ENCODE measurements around the gene ZNF441. TPM values are rescaled to one million over a fixed set of nuclear protein-coding genes. Genes with fewer than 3 reads are reported as not detected.

Gene ZNF441
- total RNA-seq, 2 experiments from 2014 or later: 2.6 to 4.1 TPM

- Histone ChIP-seq H3K27ac (ENCODE audit: low read depth in 1 of 2, low read length in 2 of 2) (no peak overlapping the region), H3K4me3 (ENCODE audit: low read length) (peak overlapping the region; percentile 97), H3K9me3 (ENCODE audit: control insufficient read depth in 1 of 2, insufficient read depth in 1 of 2, low read length in 2 of 2) (peaks cover 12 to 15% of the 10 kb centered on the region in 2 experiments), H3K4me1 (ENCODE audit: insufficient read depth, low read length) (peaks cover 23% of the 10 kb centered on the region), H3K36me3 (ENCODE audit: insufficient read depth, low read length) (no peaks in the 10 kb centered on the region), H3K27me3 (ENCODE audit: control insufficient read depth in 1 of 2, insufficient read depth in 2 of 2, low read length in 2 of 2) (no peaks in the 10 kb centered on the region)
- CTCF ChIA-PET: interaction anchor here (1.1 to 5.9 kb wide), 2 partner anchors 16 to 68 kb away, joined by 3 to 45 read pairs; partner anchors contain the start of gene ZNF491
- POLR2A ChIA-PET: interaction anchor here (0.8 to 2.7 kb wide), 4 partner anchors 16 to 111 kb away, joined by 4 to 9 read pairs (median 6); partner anchors contain the start of genes ZNF439, ZNF441 and ZNF491
- peaks cover 33% of the 10 kb centered on the region for H3K4me1 Mint-ChIP-seq (ENCODE audit: low read depth)
- intact Hi-C loops (cut with DNase I, micrococcal nuclease): loop anchor here (1.0 to 5.0 kb wide), 3 partner anchors 15 to 174 kb away; partner anchors contain the start of gene ZNF439 (in 2 of the 2)
- H3K4me3 Mint-ChIP-seq: peak overlapping the region; percentile 98
- no peaks in the 10 kb centered on the region for H3K27me3 Mint-ChIP-seq
- DNase-seq: no peak
- H3K27ac Mint-ChIP-seq: peak overlapping the region; percentile 75
- no peak for ATAC-seq (ENCODE audit: poor library complexity)
- peaks cover 6% of the 10 kb centered on the region for H3K9me3 Mint-ChIP-seq
- peaks cover 57% of the 10 kb centered on the region for H3K36me3 Mint-ChIP-seq (ENCODE audit: low read depth)
- TF ChIP-seq, protein P1, sequence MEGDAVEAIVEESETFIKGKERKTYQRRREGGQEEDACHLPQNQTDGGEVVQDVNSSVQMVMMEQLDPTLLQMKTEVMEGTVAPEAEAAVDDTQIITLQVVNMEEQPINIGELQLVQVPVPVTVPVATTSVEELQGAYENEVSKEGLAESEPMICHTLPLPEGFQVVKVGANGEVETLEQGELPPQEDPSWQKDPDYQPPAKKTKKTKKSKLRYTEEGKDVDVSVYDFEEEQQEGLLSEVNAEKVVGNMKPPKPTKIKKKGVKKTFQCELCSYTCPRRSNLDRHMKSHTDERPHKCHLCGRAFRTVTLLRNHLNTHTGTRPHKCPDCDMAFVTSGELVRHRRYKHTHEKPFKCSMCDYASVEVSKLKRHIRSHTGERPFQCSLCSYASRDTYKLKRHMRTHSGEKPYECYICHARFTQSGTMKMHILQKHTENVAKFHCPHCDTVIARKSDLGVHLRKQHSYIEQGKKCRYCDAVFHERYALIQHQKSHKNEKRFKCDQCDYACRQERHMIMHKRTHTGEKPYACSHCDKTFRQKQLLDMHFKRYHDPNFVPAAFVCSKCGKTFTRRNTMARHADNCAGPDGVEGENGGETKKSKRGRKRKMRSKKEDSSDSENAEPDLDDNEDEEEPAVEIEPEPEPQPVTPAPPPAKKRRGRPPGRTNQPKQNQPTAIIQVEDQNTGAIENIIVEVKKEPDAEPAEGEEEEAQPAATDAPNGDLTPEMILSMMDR (IDR thresholded peaks at IDR 0.05): no peak
These were observed 46.9 kb downstream of the ZNF441 start for GRCh38 chr19:11813703-11814028.

GRCh38 chr19:11814029-11814699 lies 47.4 kb downstream of the ZNF441 start, which contains the start of gene ZNF440:
TSS of gene ZNF440 (plus strand) at chr19:11814273. CDS start at chr19:11814448, 175 bp downstream.
- TF ChIP-seq, protein P1 (IDR thresholded peaks at IDR 0.05): no peak
- Mint-ChIP-seq H3K4me3 (peak within 1 kb of the TSS; percentile 98), H3K9me3 (peaks cover 3% of the 10 kb centered on the region), H3K27me3 (no peaks in the 10 kb centered on the region), H3K4me1 (ENCODE audit: low read depth) (peaks cover 33% of the 10 kb centered on the region), H3K27ac (peak within 1 kb of the TSS; percentile 75), H3K36me3 (ENCODE audit: low read depth) (peaks cover 56% of the 10 kb centered on the region)
- peaks cover 7 to 14% of the 10 kb centered on the region in 2 experiments for H3K9me3 ChIP-seq (ENCODE audit: control insufficient read depth in 1 of 2, insufficient read depth in 1 of 2, low read length in 2 of 2)
- H3K4me3 ChIP-seq (ENCODE audit: low read length): peak within 1 kb of the TSS; percentile 97
- H3K4me1 ChIP-seq (ENCODE audit: insufficient read depth, low read length): peaks cover 23% of the 10 kb centered on the region
- ATAC-seq (ENCODE audit: poor library complexity): peak; percentile 95
- ChIA-PET CTCF (interaction anchor here (1.1 to 5.9 kb wide), 2 partner anchors 16 to 67 kb away, joined by 3 to 45 read pairs; partner anchors contain the start of gene ZNF491), POLR2A (interaction anchor here (0.8 to 2.7 kb wide), 4 partner anchors 16 to 439 kb away, joined by 3 to 9 read pairs (median 6); partner anchors contain the start of genes SWSAP1, ZNF439 and ZNF491)
- H3K27ac ChIP-seq (ENCODE audit: low read depth in 1 of 2, low read length in 2 of 2): peak within 1 kb of the TSS in 1 of 2 donors; percentile 5
- H3K27me3 ChIP-seq (ENCODE audit: control insufficient read depth in 1 of 2, insufficient read depth in 2 of 2, low read length in 2 of 2): no peaks in the 10 kb centered on the region
- no peaks in the 10 kb centered on the region for H3K36me3 ChIP-seq (ENCODE audit: insufficient read depth, low read length)
- peak; percentile 65 to 89 (median 77) for DNase-seq
- intact Hi-C loops (cut with DNase I, micrococcal nuclease): loop anchor here (5.0 kb wide), 2 partner anchors 33 to 173 kb away; partner anchors contain the start of gene ZNF439 (in 2 of the 2)

DNA sequence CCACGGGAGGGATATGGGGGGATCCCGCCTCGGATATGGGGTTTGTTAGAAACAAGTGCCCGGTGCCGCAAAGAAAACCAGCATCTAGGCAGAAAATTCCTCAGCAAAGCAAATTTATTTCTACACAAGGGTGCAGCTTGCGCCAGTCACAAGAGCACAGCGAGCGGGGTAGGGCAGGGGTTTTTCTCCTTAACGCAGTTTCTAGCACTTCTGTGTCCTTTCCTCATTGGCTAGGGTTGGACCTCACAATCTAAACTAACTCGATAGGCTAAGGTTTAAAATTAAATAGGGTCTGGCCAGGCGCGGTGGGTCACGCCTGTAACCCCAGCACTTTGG lies 47.9 kb downstream of the ZNF441 start:
- peak overlapping the region; percentile 97 for H3K4me3 ChIP-seq (ENCODE audit: low read length)
- H3K4me1 ChIP-seq (ENCODE audit: insufficient read depth, low read length): peaks cover 23% of the 10 kb centered on the region
- intact Hi-C loops (cut with DNase I, micrococcal nuclease): loop anchor here (5.0 kb wide), 2 partner anchors 33 to 173 kb away; partner anchors contain the start of gene ZNF439 (in 2 of the 2)
- Mint-ChIP-seq H3K9me3 (peaks cover 3% of the 10 kb centered on the region), H3K36me3 (ENCODE audit: low read depth) (peaks cover 55% of the 10 kb centered on the region), H3K4me3 (peak overlapping the region; percentile 77), H3K27me3 (no peaks in the 10 kb centered on the region), H3K4me1 (ENCODE audit: low read depth) (peaks cover 33% of the 10 kb centered on the region), H3K27ac (peak overlapping the region; percentile 75)
- ATAC-seq (ENCODE audit: poor library complexity) (no peak), DNase-seq (peak in 1 of 14 experiments; percentile 1)
- peaks cover 2 to 13% of the 10 kb centered on the region in 2 experiments for H3K9me3 ChIP-seq (ENCODE audit: control insufficient read depth in 1 of 2, insufficient read depth in 1 of 2, low read length in 2 of 2)
- no peaks in the 10 kb centered on the region for H3K27me3 ChIP-seq (ENCODE audit: control insufficient read depth in 1 of 2, insufficient read depth in 2 of 2, low read length in 2 of 2)
- POLR2A ChIA-PET: interaction anchor here (0.8 to 2.7 kb wide), 4 partner anchors 17 to 440 kb away, joined by 3 to 9 read pairs (median 6); partner anchors contain the start of genes SWSAP1, ZNF439 and ZNF491
- TF ChIP-seq, protein P1 (IDR thresholded peaks at IDR 0.05): no peak
- no peaks in the 10 kb centered on the region for H3K36me3 ChIP-seq (ENCODE audit: insufficient read depth, low read length)
- CTCF ChIA-PET: interaction anchor here (5.9 kb wide), 1 partner anchor 17 kb away, joined by 45 read pairs; the partner anchor contains the start of gene ZNF491
- H3K27ac ChIP-seq (ENCODE audit: low read depth in 1 of 2, low read length in 2 of 2): no peak overlapping the region

All from CD4-positive, alpha-beta T cell (primary cell).